H1 (cell line): Measurements from ENCODE around the gene VPS72. TPM values are rescaled to one million over a fixed set of nuclear protein-coding genes. Genes with fewer than 3 reads are reported as not detected.

Experiments used
- CBX8 ChIP-seq: fragments of 300-800, 300-1000 bp; sonication (generic); IDR thresholded peaks from 2 replicates; pipeline ENCODE4 v1.7.1; 2016; ENCODE audit warnings: low read depth, low read length, borderline replicate concordance
- CTBP2 ChIP-seq: IDR thresholded peaks from 2 replicates; pipeline ENCODE4 v1.7.0; 2011; ENCODE audit warnings: borderline replicate concordance, mild to moderate bottlenecking, moderate library complexity, mixed read lengths, low read length; ENCODE audit not compliant: insufficient read depth, insufficient read length
- EGR1 ChIP-seq: IDR thresholded peaks from 2 replicates; pipeline ENCODE4 v1.6.1; 2011; ENCODE audit warnings: low read depth, low read length, borderline replicate concordance
- GABPA ChIP-seq: IDR thresholded peaks from 2 replicates; pipeline ENCODE4 v1.6.1; 2011; ENCODE audit warnings: mild to moderate bottlenecking, low read length, moderate library complexity, borderline replicate concordance; ENCODE audit not compliant: insufficient read depth
- JUN ChIP-seq: IDR thresholded peaks from 2 replicates; pipeline ENCODE4 v1.6.1; 2011; ENCODE audit warnings: low read depth, mild to moderate bottlenecking, improper control_type of control experiment, low read length
- JUND ChIP-seq: IDR thresholded peaks from 2 replicates; pipeline ENCODE4 v1.6.1; 2011; ENCODE audit warnings: mild to moderate bottlenecking, improper control_type of control experiment, low read length
- KDM1A ChIP-seq: fragments of 200-600, 300-600 bp; sonication (generic); IDR thresholded peaks from 2 replicates; pipeline ENCODE4 v1.7.1; 2016; ENCODE audit warnings: mild to moderate bottlenecking, low read length, borderline replicate concordance
- NANOG ChIP-seq: IDR thresholded peaks from 2 replicates; pipeline ENCODE4 v1.6.1; 2011; ENCODE audit warnings: low read length, low read depth, mild to moderate bottlenecking, inconsistent platforms; ENCODE audit not compliant: insufficient read depth, poor library complexity, severe bottlenecking
- POLR2AphosphoS5 ChIP-seq: IDR thresholded peaks from 2 replicates; pipeline ENCODE4 v1.6.1; 2011; ENCODE audit warnings: low read depth, low read length
- RXRA ChIP-seq: IDR thresholded peaks from 2 replicates; pipeline ENCODE4 v1.6.1; 2011; ENCODE audit warnings: low read depth, mild to moderate bottlenecking, low read length, moderate library complexity; ENCODE audit not compliant: insufficient read depth
- SAP30 ChIP-seq: fragments of 300-600 bp; sonication (generic); IDR thresholded peaks from 2 replicates; pipeline ENCODE4 v1.7.1; 2012; ENCODE audit warnings: low read length, moderate library complexity, mild to moderate bottlenecking, inconsistent platforms; ENCODE audit not compliant: insufficient read depth, insufficient replicate concordance
- SIRT6 ChIP-seq: IDR thresholded peaks from one replicate; pipeline ENCODE4 v1.7.1; 2012; ENCODE audit warnings: low read length, inconsistent platforms
- SP2 ChIP-seq: IDR thresholded peaks from 2 replicates; pipeline ENCODE4 v1.6.1; 2012; ENCODE audit warnings: mild to moderate bottlenecking, low read length, inconsistent platforms
- SP4 ChIP-seq: IDR thresholded peaks from 2 replicates; pipeline ENCODE4 v1.6.1; 2012; ENCODE audit warnings: low read length, inconsistent platforms
- SRF ChIP-seq: IDR thresholded peaks from 2 replicates; pipeline ENCODE4 v1.6.1; 2011; ENCODE audit warnings: mild to moderate bottlenecking, low read depth, low read length, moderate library complexity
- SUZ12 ChIP-seq: fragments of 200-600 bp; sonication (generic); IDR thresholded peaks from 2 replicates; pipeline ENCODE4 v1.6.1; 2012; ENCODE audit warnings: mild to moderate bottlenecking, inconsistent platforms, low read length, moderate library complexity, mixed read lengths
- TAF7 ChIP-seq: optimal IDR thresholded peaks from 2 replicates; pipeline ENCODE3; 2011; ENCODE audit warnings: low read depth, mild to moderate bottlenecking, inconsistent platforms, low read length, moderate library complexity, borderline replicate concordance
- TBP ChIP-seq: IDR thresholded peaks from 2 replicates; pipeline ENCODE4 v1.6.1; 2011; ENCODE audit warnings: low read depth, low read length, improper control_type of control experiment
- YY1 ChIP-seq: IDR thresholded peaks from 2 replicates; pipeline ENCODE4 v1.6.1; 2011; ENCODE audit warnings: low read depth, mild to moderate bottlenecking, low read length
- polyA plus RNA-seq, 7 experiments: library from polyadenylated mRNA; depleted of rRNA in 3 of 7; stranded (reverse) in 5 of 7; unstranded in 2 of 7; fragments of >200 nt in 5 of 7; fragments of 200-250 nt in 2 of 7; gene quantifications; 1 replicate in 5 of 7; 2 replicates in 1 of 7; 4 replicates in 1 of 7; pipeline versions ENCODE4 v1.2.1 to v1.2.3, GENCODE V29; 2011 to 2013; ENCODE audit warnings: missing spikeins in 2 of 7, mixed read lengths in 2 of 7
- total RNA-seq: library from RNA; stranded (reverse); fragmentation: NEBNext Ultra II Directional; extraction: Animal tissue kit (Norgen Biotek cat#: 25700); gene quantifications from 2 replicates; pipeline ENCODE4 v1.2.1, GENCODE V29; 2021
- TF ChIP-seq, protein P1 (sequence below): IDR thresholded peaks from 2 replicates; pipeline ENCODE4 v1.6.1; 2012; ENCODE audit warnings: inconsistent platforms
- TF ChIP-seq, protein P2 (sequence below): IDR thresholded peaks from 2 replicates; pipeline ENCODE4 v1.6.1; 2011; ENCODE audit warnings: low read length, improper control_type of control experiment
- TF ChIP-seq, protein P3 (sequence below): IDR thresholded peaks from 2 replicates; pipeline ENCODE4 v1.6.1; 2012; ENCODE audit warnings: inconsistent platforms

The VPS72 gene
- total and polyA plus RNA-seq, 2 of the 8 experiments (the other 6 are each of a cell fraction or from before 2014, with no cell fraction given), result 86.6 to 121 TPM

DNA sequence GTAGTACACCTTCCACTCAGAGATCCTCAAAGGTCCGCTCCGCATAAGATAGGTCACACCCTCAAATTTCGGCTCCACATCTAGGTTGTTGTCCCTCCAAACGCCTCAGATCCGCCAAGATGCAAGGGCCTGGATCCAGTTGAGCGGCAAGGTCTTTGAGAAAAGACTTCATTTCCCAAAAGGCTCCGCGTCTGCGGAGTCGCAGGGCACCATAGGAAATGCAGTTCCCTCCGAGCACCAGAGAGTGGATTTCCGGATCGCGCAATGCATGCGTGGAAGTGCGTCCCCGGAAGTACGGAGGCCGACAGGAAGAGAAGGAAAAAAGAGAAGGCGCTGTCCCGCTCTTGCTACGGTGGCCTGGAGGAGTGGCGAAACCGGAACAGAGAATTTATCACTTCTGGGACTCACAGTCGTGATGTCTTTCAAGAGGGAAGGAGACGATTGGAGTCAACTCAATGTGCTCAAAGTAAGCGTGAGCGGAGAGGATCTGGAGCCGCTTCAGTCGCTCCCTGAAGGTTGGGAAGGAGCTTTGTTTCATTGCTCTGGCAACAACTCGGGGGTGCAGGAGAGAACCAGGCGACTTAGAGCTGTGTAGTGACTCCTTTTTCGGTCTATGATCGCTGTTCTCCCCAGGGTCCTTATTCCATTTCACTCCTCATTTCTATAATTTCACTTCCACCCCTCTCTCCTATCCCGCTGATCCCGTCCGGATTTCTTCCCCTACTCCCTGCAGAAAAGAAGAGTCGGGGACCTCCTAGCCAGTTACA lies 24.1 kb downstream of the VPS72 start, which contains the start of the genes LYSMD1 and SCNM1 (continued):
- TF ChIP-seq SP2 (no peak), SAP30 (peak; percentile 90), SP4 (no peak; the same call in 1 of the 2 replicates), POLR2AphosphoS5 (no peak; the same call in 1 of the 2 replicates), TBP (peak; percentile 77), NANOG (no peak), SUZ12 (no peak), RXRA (no peak), SIRT6 (peak; percentile 77), JUN (no peak), EGR1 (peak; percentile 93), CTBP2 (no peak), JUND (no peak), CBX8 (no peak), KDM1A (no peak), SRF (no peak), YY1 (peak; percentile 78), GABPA (peak; percentile 89; the same call in 1 of the 2 replicates), TAF7 (peak; percentile 68)
- TF ChIP-seq, protein P1, sequence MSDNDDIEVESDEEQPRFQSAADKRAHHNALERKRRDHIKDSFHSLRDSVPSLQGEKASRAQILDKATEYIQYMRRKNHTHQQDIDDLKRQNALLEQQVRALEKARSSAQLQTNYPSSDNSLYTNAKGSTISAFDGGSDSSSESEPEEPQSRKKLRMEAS, result peak; percentile 60; the same call in 1 of the 2 replicates
- TF ChIP-seq, protein P2, sequence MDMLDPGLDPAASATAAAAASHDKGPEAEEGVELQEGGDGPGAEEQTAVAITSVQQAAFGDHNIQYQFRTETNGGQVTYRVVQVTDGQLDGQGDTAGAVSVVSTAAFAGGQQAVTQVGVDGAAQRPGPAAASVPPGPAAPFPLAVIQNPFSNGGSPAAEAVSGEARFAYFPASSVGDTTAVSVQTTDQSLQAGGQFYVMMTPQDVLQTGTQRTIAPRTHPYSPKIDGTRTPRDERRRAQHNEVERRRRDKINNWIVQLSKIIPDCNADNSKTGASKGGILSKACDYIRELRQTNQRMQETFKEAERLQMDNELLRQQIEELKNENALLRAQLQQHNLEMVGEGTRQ, result no peak
- TF ChIP-seq, protein P3, sequence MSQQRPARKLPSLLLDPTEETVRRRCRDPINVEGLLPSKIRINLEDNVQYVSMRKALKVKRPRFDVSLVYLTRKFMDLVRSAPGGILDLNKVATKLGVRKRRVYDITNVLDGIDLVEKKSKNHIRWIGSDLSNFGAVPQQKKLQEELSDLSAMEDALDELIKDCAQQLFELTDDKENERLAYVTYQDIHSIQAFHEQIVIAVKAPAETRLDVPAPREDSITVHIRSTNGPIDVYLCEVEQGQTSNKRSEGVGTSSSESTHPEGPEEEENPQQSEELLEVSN, result peak; percentile 10; the same call in 1 of the 2 replicates
